RWPE2 (cell line): ENCODE data around the gene PPIL6.

Source experiments
- ATAC-seq: fragments of 200-7000 bp; cut with Tn5 transposase; 3 replicates; pipeline ENCODE4 v1.9.1; 2021; ENCODE audit warnings: low read depth
- DNase-seq: peaks from one replicate; pipeline ENCODE4 v3.0.0-alpha.2; 2020; ENCODE audit warnings: low spot score
- H3K27ac ChIP-seq: fragments of 450-650 bp; 2 replicates; pipeline ENCODE4 v1.5.1; 2017; ENCODE audit warnings: mild to moderate bottlenecking; ENCODE audit not compliant: poor library complexity, severe bottlenecking
- H3K27me3 ChIP-seq: fragments of 250-450 bp; sonication (Bioruptor Pico); 2 replicates; pipeline ENCODE4 v1.5.1; 2021; ENCODE audit warnings: mild to moderate bottlenecking, moderate library complexity; ENCODE audit not compliant: insufficient read depth, poor library complexity, severe bottlenecking
- H3K36me3 ChIP-seq: fragments of 250-450 bp; sonication (Bioruptor Pico); 2 replicates; pipeline ENCODE4 v1.5.1; 2020; ENCODE audit warnings: low read depth, mild to moderate bottlenecking, moderate library complexity
- H3K4me1 ChIP-seq: fragments of 250-450 bp; sonication (Bioruptor Pico); 2 replicates; pipeline ENCODE4 v1.5.1; 2021; ENCODE audit warnings: mild to moderate bottlenecking, moderate library complexity; ENCODE audit not compliant: insufficient read depth, poor library complexity, severe bottlenecking
- H3K4me3 ChIP-seq: fragments of 250-450 bp; sonication (Bioruptor Pico); 2 replicates; pipeline ENCODE4 v1.5.1; 2021; ENCODE audit warnings: mild to moderate bottlenecking, moderate library complexity; ENCODE audit not compliant: severe bottlenecking
- H3K9me3 ChIP-seq: fragments of 250-450 bp; sonication (Bioruptor Pico); 2 replicates; pipeline ENCODE4 v1.5.1; 2021; ENCODE audit warnings: mild to moderate bottlenecking, moderate library complexity; ENCODE audit not compliant: severe bottlenecking
- CTCF ChIP-seq: fragments of 450-650 bp; IDR thresholded peaks from one replicate; pipeline ENCODE4 v1.5.1; 2017; ENCODE audit warnings: mild to moderate bottlenecking, moderate library complexity; ENCODE audit not compliant: poor library complexity, severe bottlenecking

PPIL6 gene

GRCh38 chr6:109440331-109441068 is at the start of gene PPIL6, which contains the start of gene SMPD2:
PPIL6 (minus strand) TSS chr6:109440628; CDS start chr6:109440590, 38 bp downstream.
SMPD2 (plus strand) TSS chr6:109440724; CDS start chr6:109441122, 398 bp downstream.
- DNase-seq (no peak), ATAC-seq (peak; percentile 77)
- Histone ChIP-seq H3K27ac (peak within 1 kb of the TSS; percentile 36), H3K4me3 (peak within 1 kb of the TSS; percentile 75), H3K9me3 (no peaks in the 10 kb centered on the region), H3K4me1 (peaks cover 9% of the 10 kb centered on the region), H3K27me3 (no peaks in the 10 kb centered on the region), H3K36me3 (peaks cover 22% of the 10 kb centered on the region)
- peak; percentile 31 for TF ChIP-seq CTCF

- Histone ChIP-seq H3K27me3 (peaks cover 1% of the 10 kb centered on the region), H3K27ac (no peak overlapping the region), H3K4me3 (no peak overlapping the region), H3K4me1 (peaks cover 3% of the 10 kb centered on the region), H3K36me3 (no peaks in the 10 kb centered on the region), H3K9me3 (no peaks in the 10 kb centered on the region)
- DNase-seq (no peak), ATAC-seq (no peak)
- TF ChIP-seq CTCF, result no peak
Measured at GRCh38 chr6:109488001-109488400, 47.6 kb upstream of the PPIL6 start.

GRCh38 chr6:109486068-109486467 is 45.6 kb upstream of the PPIL6 start:
- Histone ChIP-seq H3K36me3 (peaks cover 11% of the 10 kb centered on the region), H3K27me3 (no peaks in the 10 kb centered on the region), H3K4me1 (peaks cover 12% of the 10 kb centered on the region), H3K27ac (no peak overlapping the region), H3K9me3 (no peaks in the 10 kb centered on the region), H3K4me3 (no peak overlapping the region)
- ATAC-seq (peak; percentile 61), DNase-seq (no peak)
- no peak for TF ChIP-seq CTCF

- H3K36me3 ChIP-seq, result peaks cover 17% of the 10 kb centered on the region
- peaks cover 12% of the 10 kb centered on the region for H3K4me1 ChIP-seq
- DNase-seq (no peak), ATAC-seq (no peak)
- no peak for TF ChIP-seq CTCF
- H3K27me3 ChIP-seq, result no peaks in the 10 kb centered on the region
- H3K9me3 ChIP-seq, result no peaks in the 10 kb centered on the region
- no peak overlapping the region for H3K27ac ChIP-seq
- no peak overlapping the region for H3K4me3 ChIP-seq
Measured at GRCh38 chr6:109485266-109485935, 45.0 kb upstream of the PPIL6 start.
